K562 (cell line): Measurements from ENCODE around the gene PPP4R4. TPM values are rescaled to one million over a fixed set of nuclear protein-coding genes. Genes with fewer than 3 reads are reported as not detected.

ENCODE experiments used
- ELF4 ChIP-seq: fragments of 450-650 bp; formaldehyde crosslinking; IDR thresholded peaks from 2 replicates; pipeline ENCODE4 v1.4.0; 2022; ENCODE audit warnings: missing genetic modification characterization
- HDAC3 ChIP-seq: fragments of 450-650 bp; IDR thresholded peaks from 2 replicates; pipeline ENCODE4 v1.6.1; 2018; ENCODE audit warnings: borderline replicate concordance, mild to moderate bottlenecking, moderate library complexity; ENCODE audit not compliant: partially characterized antibody
- KLF6 ChIP-seq: fragments of 250-450 bp; sonication (Bioruptor Pico); IDR thresholded peaks from 2 replicates; pipeline ENCODE4 v1.4.0; 2020; ENCODE audit warnings: mild to moderate bottlenecking, moderate library complexity, borderline replicate concordance
- NR1H2 ChIP-seq: sonication (generic); formaldehyde crosslinking; IDR thresholded peaks from 2 replicates; pipeline ENCODE4 v1.4.0; 2020; ENCODE audit warnings: mild to moderate bottlenecking, missing genetic modification reagents
- TGIF2 ChIP-seq: sonication (generic); formaldehyde crosslinking; IDR thresholded peaks from 2 replicates; pipeline ENCODE4 v1.8.1; 2022; ENCODE audit warnings: mild to moderate bottlenecking, missing genetic modification reagents, moderate library complexity
- polyA plus RNA-seq, 8 experiments: library from polyadenylated mRNA; depleted of rRNA in 4 of 8; stranded (reverse) in 5 of 8; unstranded in 3 of 8; fragments of >200 nt; fragmentation: Nextera tagmentation in 2 of 8; fragmentation: Illumina TruSeq in 1 of 8; extraction: Ambion mirVana in 2 of 8; extraction: Trizol in 1 of 8; gene quantifications; 2 replicates each; pipeline versions ENCODE4 v1.2.1 to v1.2.3, GENCODE V29; 2011 to 2014; ENCODE audit warnings: inconsistent platforms in 1 of 8, missing spikeins in 1 of 8
- total RNA-seq, 7 experiments: library from RNA; depleted of rRNA in 6 of 7; stranded (reverse); fragments of >200 nt in 6 of 7; fragmentation: Illumina TruSeq in 2 of 7; extraction: Trizol in 2 of 7; gene quantifications; 2 replicates each; pipeline versions ENCODE4 v1.2.1 to v1.2.3, GENCODE V29; 2011 to 2021; ENCODE audit warnings: low replicate concordance in 1 of 7
- TF ChIP-seq, protein P1 (sequence below), 2 experiments: fragments of 450-650 bp in 1 of 2; sonication (generic) in 1 of 2; formaldehyde crosslinking in 1 of 2; IDR thresholded peaks; 2 replicates each; pipeline versions ENCODE4 v1.7.1 to v1.9.0; 2016 to 2022; ENCODE audit warnings: inconsistent platforms in 1 of 2, mild to moderate bottlenecking in 1 of 2, missing genetic modification reagents in 1 of 2

PPP4R4 gene
- total and polyA plus RNA-seq, 9 of the 15 experiments (the other 6 are each of a cell fraction or from before 2014, with no cell fraction given): 0.11 to 0.26 TPM; not detected in 7

DNA sequence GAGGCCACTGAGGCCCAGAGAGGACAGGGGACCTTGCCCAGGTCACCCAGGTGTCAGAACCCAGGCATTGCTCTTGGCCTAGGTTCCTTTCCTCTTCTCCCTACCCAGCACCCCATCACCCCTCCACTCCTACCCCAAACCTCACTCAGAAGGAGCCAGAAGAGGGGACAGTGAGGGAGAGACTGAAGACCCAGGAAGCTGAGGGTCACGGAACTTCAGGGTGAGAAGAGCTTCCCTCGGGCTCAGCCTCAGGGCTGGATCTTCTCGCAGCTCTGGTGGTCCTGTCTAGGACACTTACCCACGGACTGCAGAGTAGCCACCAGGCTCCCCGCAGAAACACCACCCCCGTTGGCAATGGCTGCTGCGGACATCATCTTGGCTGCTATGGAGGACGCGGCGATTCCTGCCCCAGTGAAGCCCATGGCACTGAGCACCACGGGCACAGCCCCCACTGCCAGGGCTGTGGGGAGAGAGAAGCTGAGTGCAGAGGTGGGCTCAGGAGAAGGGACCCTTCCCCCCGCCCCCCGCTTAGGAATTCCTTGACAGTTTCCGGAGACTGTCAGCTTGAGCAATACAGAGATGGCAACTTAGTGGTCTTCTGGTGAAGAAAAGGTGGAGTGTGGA is 45.8 kb upstream of the PPP4R4 start (continued):
- TF ChIP-seq, protein P1, sequence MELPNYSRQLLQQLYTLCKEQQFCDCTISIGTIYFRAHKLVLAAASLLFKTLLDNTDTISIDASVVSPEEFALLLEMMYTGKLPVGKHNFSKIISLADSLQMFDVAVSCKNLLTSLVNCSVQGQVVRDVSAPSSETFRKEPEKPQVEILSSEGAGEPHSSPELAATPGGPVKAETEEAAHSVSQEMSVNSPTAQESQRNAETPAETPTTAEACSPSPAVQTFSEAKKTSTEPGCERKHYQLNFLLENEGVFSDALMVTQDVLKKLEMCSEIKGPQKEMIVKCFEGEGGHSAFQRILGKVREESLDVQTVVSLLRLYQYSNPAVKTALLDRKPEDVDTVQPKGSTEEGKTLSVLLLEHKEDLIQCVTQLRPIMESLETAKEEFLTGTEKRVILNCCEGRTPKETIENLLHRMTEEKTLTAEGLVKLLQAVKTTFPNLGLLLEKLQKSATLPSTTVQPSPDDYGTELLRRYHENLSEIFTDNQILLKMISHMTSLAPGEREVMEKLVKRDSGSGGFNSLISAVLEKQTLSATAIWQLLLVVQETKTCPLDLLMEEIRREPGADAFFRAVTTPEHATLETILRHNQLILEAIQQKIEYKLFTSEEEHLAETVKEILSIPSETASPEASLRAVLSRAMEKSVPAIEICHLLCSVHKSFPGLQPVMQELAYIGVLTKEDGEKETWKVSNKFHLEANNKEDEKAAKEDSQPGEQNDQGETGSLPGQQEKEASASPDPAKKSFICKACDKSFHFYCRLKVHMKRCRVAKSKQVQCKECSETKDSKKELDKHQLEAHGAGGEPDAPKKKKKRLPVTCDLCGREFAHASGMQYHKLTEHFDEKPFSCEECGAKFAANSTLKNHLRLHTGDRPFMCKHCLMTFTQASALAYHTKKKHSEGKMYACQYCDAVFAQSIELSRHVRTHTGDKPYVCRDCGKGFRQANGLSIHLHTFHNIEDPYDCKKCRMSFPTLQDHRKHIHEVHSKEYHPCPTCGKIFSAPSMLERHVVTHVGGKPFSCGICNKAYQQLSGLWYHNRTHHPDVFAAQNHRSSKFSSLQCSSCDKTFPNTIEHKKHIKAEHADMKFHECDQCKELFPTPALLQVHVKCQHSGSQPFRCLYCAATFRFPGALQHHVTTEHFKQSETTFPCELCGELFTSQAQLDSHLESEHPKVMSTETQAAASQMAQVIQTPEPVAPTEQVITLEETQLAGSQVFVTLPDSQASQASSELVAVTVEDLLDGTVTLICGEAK (IDR thresholded peaks at IDR 0.05): no peak
- TF ChIP-seq, protein P1 (CRISPR knock-in tag; IDR thresholded peaks at IDR 0.05): no peak
- TF ChIP-seq NR1H2 (CRISPR knock-in tag): no peak
- TF ChIP-seq ELF4 (CRISPR knock-in tag): no peak
- no peak for TF ChIP-seq KLF6 (CRISPR knock-in tag)
- TF ChIP-seq HDAC3: no peak
- TF ChIP-seq TGIF2 (CRISPR knock-in tag): no peak
- TF ChIP-seq, all 486 proteins: peak for 0
